ENCODE data around the gene SH3RF3.

GRCh38 chr2:109371481-109372170 lies 242.6 kb downstream of the SH3RF3 start:
- TF ChIP-seq ARNTL (CRISPR knock-in tag; IDR thresholded peaks at IDR 0.05; ENCODE audit: borderline replicate concordance, low read depth): no peak
- TF ChIP-seq PATZ1 (CRISPR knock-in tag; IDR thresholded peaks at IDR 0.05; ENCODE audit: borderline replicate concordance): no peak
- TF ChIP-seq ZNF8 (CRISPR knock-in tag; IDR thresholded peaks at IDR 0.05): no peak
- TF ChIP-seq BACH2 (CRISPR knock-in tag; IDR thresholded peaks at IDR 0.05; ENCODE audit: borderline replicate concordance): no peak

Data from SK-N-SH treated with all-trans-retinoic acid at 6 μM for 48 hours (cell line).